ENCODE results near the gene SMG9. TPM values are rescaled to one million over a fixed set of nuclear protein-coding genes. Genes with fewer than 3 reads are reported as not detected.

The SMG9 gene
- total and polyA plus RNA-seq, 2 of the 4 experiments (the other 2 are of a cell fraction): 4.8 to 24.3 TPM

- peak overlapping the region; percentile 63 for H3K27ac ChIP-seq (ENCODE audit: insufficient read depth, low read length)
- peaks cover 25% of the 10 kb centered on the region for H3K9me1 ChIP-seq (ENCODE audit: insufficient read depth, low read length)
- peak overlapping the region; percentile 96; the same call in 2 of the 3 replicates for H2BK15ac ChIP-seq (ENCODE audit: low read depth, low read length)
- H3K56ac ChIP-seq (ENCODE audit: extremely low read depth, insufficient read depth, low read length): peak overlapping the region; percentile 67
- intact Hi-C loops (cut with micrococcal nuclease): no loop called here
- no peaks in the 10 kb centered on the region for H3K9me3 ChIP-seq (ENCODE audit: control insufficient read depth, insufficient read depth, low read length)
- no peak overlapping the region for H3K4me3 ChIP-seq (ENCODE audit: insufficient read depth, low read depth, low read length)
- H3K4me2 ChIP-seq (ENCODE audit: low read depth, low read length): peak overlapping the region; percentile 35
- no peaks in the 10 kb centered on the region for H3K27me3 ChIP-seq (ENCODE audit: control insufficient read depth, insufficient read depth, low read length)
- peak overlapping the region; percentile 88 for H2AK5ac ChIP-seq (ENCODE audit: low read depth, low read length)
- peak overlapping the region; percentile 56 to 91 for H4K8ac ChIP-seq (ENCODE audit: low read depth in 2 of 2, low read length in 2 of 2)
- H3K9ac ChIP-seq (ENCODE audit: low read depth, low read length): no peak overlapping the region
- in situ Hi-C loops (cut with MboI; ENCODE audit: low sequenced_read_pairs): no loop called here
- WGBS, 2 experiments (ENCODE audit: extremely low coverage in 2 of 2, insufficient read length in 1 of 2): 0% methylated on average over 7 of the region's 16 CpGs; no CpG with 5 or more reads in 1 of the 2 experiments
- peak overlapping the region; percentile 91 for H2BK120ac ChIP-seq (ENCODE audit: low read depth, low read length)
- peak overlapping the region; percentile 92 for H2BK20ac ChIP-seq (ENCODE audit: low read depth, low read length)
- no peaks in the 10 kb centered on the region for H3K36me3 ChIP-seq (ENCODE audit: control insufficient read depth, insufficient read depth, low read length)
- dilution Hi-C loops (cut with HindIII; ENCODE audit: low sequenced_read_pairs, unreplicated experiment): no loop called here
- peaks cover 14% of the 10 kb centered on the region for H3K4me1 ChIP-seq (ENCODE audit: control insufficient read depth, insufficient read depth, low read length)
- H3K23ac ChIP-seq (ENCODE audit: low read depth, low read length): peak overlapping the region; percentile 74
- peak overlapping the region; percentile 49; the same call in 1 of the 2 replicates for H3K18ac ChIP-seq (ENCODE audit: low read depth, low read length)
- peak; percentile 93 for ATAC-seq (ENCODE audit: low read depth)
- POLR2A ChIA-PET (ENCODE audit: unreplicated experiment): interaction anchor here (0.6 to 1.4 kb wide), 3 partner anchors 10 to 62 kb away, joined by 3 to 4 read pairs (median 3); partner anchors contain the start of gene SMG9
- H4K91ac ChIP-seq (ENCODE audit: insufficient read depth, low read depth, low read length): peak overlapping the region; percentile 86
- H3K14ac ChIP-seq (replicated peaks; ENCODE audit: low read depth, low read length): peak overlapping the region; percentile 71
- H4K20me1 ChIP-seq (ENCODE audit: insufficient read depth, low read length): no peaks in the 10 kb centered on the region
- H4K5ac ChIP-seq (ENCODE audit: low read depth, low read length): peak overlapping the region; percentile 20; the same call in 1 of the 2 replicates
- H3K79me1 ChIP-seq (ENCODE audit: low read depth in 1 of 2, low read length in 2 of 2): peaks cover 0 to 14% of the 10 kb centered on the region in 2 experiments; a peak in 2 of 4 replicates
- no TSS peak for BruUV-seq (replicated peaks)
- H3K4ac ChIP-seq (ENCODE audit: low read depth, low read length): peak overlapping the region; percentile 90
- peak; percentile 97 for DNase-seq
- H2BK5ac ChIP-seq (ENCODE audit: low read depth, low read length, poor library complexity, severe bottlenecking): peak overlapping the region; percentile 75
- H2AK9ac ChIP-seq (replicated peaks; ENCODE audit: low read depth, low read length, poor library complexity): peak overlapping the region; percentile 89
- peak overlapping the region; percentile 84 for H2AFZ ChIP-seq (replicated peaks; ENCODE audit: low read length, poor library complexity)
- CTCF ChIA-PET: interaction anchor here (0.7 to 2.5 kb wide), 5 partner anchors 9 to 22 kb away, joined by 3 to 10 read pairs (median 4); no protein-coding TSS in a partner anchor
- TF ChIP-seq MXI1 (IDR thresholded peaks at IDR 0.05; ENCODE audit: borderline replicate concordance, low read depth, low read length): 0 out of 2 replicates have a peak, but pooled peaks have one; percentile 10
- TF ChIP-seq RCOR1 (IDR thresholded peaks at IDR 0.05; ENCODE audit: insufficient replicate concordance, low read length): peak; percentile 98
- TF ChIP-seq MAZ (IDR thresholded peaks at IDR 0.05; ENCODE audit: borderline replicate concordance, low read depth, low read length): peak; percentile 93
- no peak for TF ChIP-seq RFX5 (IDR thresholded peaks at IDR 0.05; ENCODE audit: low read depth, low read length)
- no peak for TF ChIP-seq CTCF (conservative IDR thresholded peaks at IDR 0.05; ENCODE audit: low read depth, low read length)
- no peak for TF ChIP-seq ELK1 (IDR thresholded peaks at IDR 0.05; ENCODE audit: borderline replicate concordance, low read depth, low read length)
- TF ChIP-seq RAD21 (IDR thresholded peaks at IDR 0.05; ENCODE audit: low read length): peak; percentile 28; the same call in 1 of the 2 replicates
- no peak for TF ChIP-seq POLR2A (IDR thresholded peaks at IDR 0.05; ENCODE audit: low read depth, low read length)
- TF ChIP-seq CHD1 (IDR thresholded peaks at IDR 0.05; ENCODE audit: low read depth, low read length): no peak
- TF ChIP-seq NFE2L2 (IDR thresholded peaks at IDR 0.05; ENCODE audit: low read depth, low read length): peak; percentile 33; the same call in 1 of the 2 replicates
- TF ChIP-seq FOS (IDR thresholded peaks at IDR 0.05; ENCODE audit: low read depth, low read length): peak; percentile 92
- no peak for TF ChIP-seq MAFK (IDR thresholded peaks at IDR 0.05; ENCODE audit: low read depth, low read length)
- TF ChIP-seq CEBPB (IDR thresholded peaks at IDR 0.05; ENCODE audit: low read depth, low read length): no peak
- TF ChIP-seq SMC3 (IDR thresholded peaks at IDR 0.05; ENCODE audit: low read depth, low read length): no peak
- peak; percentile 34; the same call in 1 of the 2 replicates for TF ChIP-seq BHLHE40 (IDR thresholded peaks at IDR 0.05; ENCODE audit: low read depth, low read length)
Measured at GRCh38 chr19:43765109-43765876, 10.5 kb upstream of the SMG9 start.
